DMS 273 (cell line): Measurements from ENCODE around the gene OGDH.
A peak's percentile ranks its signal among the peaks of the same experiment; 100 is the strongest.

ENCODE experiments used
- DNase-seq: peaks from one replicate; lab custom pipeline; 2025; ENCODE audit not compliant: unreplicated experiment; lab: John Stamatoyannopoulos, UW

The OGDH gene

DNA sequence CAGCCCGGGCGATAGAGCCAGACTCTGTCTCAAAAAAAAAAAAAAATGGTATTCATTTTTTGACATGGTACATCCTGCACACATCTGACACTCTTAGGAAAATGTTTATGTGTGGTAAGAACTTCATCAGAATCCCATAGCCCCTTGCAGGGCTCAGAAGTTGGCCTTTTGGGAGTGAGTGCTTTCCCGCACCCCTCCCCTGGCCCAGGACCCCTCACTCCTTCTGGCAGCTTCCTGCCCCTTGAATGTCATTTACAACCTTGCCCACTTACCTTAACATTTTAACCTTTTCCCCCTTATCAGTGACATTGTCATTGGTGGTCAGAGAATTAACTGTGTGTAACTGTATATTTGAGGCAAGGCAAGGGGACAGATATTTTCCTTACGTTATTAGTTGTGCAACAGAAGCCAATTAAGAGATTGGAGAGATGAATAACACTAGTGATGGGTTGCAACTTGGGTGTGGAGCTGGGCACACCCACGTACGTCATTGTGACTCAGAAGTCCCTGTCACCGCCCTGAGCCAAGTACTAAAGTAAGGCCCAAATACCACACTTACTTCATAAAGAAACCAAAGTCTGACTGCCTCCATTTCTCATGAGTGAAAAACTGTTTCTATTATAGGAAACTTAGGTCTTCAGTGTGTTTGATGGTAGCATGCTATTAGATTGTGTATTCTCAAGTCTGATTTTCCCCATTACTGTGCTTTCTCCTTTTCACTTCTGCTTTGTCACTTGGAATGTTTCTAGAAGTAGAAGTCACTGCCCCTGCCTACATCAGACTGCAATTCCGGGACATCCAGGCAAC is 31.6 kb downstream of the OGDH start:
- no peak for DNase-seq

DNA sequence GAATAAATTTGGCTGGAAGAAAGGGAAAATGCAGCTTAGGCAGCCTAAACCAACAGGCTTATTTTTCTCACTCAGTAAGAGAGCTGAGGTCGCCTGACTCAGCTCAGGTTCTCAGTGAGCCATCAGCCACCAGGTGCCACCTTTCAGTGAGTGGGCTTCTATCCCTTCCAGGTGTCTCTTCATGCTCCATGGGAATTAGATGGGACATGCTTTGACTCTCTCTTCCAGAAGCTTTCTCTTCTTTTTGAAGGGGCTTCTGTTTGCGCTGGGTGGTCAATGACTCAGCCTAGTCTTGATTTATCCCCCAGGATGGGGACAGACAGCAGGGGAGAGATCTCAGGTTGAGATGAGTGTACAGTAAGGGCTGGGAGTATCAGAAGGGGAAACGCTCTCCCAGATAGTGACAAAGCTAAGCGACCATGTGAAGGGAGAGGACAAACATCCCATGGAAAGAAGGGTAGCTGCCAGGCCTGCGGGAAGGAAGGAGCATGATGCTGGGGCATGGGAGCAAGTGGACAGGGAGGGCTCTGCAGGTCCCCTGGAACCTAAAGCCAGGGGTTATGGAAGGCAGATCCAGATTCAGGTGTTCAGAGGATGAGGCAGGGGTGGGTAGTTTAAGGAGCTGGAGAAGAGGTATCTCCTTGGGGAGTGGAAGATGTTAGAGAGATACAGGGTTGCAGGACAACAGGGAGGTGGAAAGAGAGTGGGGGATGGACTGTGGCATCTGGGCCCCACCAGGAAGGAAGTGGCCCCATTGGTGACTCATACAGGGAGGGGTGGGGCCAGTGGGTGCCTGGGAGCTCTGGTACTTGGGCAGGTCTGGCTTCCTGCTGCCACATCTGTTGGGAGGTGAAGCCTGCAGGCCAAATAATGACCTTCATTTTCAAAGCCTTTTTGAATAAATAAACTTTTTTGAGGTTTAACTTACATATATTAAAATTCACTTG is 32.5 kb downstream of the OGDH start:
- peak; percentile 81 for DNase-seq

DNA sequence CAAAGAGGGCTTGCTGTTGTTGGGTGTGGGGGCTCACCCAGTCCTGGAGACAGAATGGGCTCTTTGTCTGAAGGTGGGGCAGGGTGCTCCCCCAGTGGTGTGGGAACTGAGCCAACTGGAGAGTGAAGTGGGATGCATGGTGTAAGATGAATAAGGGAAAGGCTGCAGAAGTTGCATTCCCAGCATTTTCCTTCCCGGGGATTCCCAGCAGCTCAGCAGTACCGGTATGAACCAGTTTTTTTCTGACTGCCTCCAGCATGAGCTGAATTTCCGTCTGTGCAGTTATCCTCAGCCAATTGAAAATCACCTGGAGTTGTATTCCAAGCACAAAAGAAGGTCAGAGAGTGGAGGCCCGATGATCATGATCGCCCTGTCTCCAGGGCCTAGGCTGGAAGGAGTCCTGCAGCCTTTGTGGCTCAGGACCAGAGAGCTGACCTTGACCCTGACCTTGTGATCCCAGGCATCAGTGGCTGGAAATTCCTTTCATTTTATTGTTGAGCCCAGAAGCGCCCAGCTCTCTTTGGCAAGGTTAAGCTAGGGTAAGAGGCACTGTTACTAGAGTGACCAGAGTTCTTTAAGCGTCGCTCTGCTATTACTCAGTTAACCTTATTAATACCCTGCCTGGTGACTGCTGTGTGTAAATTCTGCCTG is 33.4 kb downstream of the OGDH start:
- DNase-seq = peak; percentile 55

DNA sequence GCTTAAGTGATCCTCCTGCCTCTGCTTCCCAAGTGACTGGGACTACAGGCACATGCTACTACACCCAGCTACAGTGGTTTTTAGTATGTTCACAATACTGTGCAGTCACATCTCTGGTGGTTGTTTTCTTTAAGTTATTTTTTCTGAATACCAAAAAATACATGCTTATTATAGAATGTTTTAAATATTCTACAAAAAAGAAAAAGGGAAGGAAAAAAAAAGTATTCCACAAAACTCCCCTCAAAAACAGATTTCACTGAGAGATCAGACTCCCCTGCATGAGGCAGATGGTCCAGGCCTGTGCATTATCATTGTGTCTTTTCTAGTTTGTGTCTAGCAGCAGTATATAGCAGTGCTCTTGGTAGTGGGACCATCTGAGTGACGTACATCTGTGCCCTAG is 36.8 kb downstream of the OGDH start:
- DNase-seq = no peak

DNA sequence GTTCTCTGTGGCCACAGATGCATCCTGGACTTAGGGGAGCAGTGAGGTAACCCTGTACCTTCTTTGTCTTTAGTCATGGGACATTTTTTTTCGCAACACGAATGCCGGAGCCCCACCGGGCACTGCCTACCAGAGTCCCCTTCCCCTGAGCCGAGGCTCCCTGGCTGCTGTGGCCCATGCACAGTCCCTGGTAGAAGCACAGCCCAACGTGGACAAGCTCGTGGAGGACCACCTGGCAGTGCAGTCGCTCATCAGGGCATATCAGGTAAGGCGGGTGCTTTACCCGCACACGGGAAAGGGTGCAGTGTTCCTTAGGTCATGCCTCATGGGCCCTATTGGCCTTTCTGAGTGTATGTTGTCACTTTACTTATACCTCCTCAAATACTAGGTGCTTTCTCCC is 38.8 kb downstream of the OGDH start:
- no peak for DNase-seq

DNA sequence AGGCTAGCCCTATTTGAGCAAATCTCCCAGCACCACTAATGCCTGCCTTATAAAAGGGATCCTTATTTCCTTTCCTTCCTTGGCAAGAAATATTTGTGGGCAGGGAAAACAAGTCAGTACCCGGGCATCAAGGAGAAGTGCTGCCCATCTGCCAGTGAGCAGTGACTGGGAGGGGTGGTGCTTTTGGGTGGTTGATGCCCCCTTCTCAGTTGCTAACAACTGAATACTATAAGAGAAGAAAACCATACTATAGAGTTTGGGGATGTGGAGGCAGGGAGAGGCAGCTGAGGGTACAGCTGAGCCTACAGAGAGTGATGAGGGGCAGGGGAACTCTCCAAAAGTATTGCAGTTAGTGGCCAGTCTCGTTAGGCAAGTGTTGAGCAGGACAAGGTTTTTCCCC is 39.3 kb downstream of the OGDH start:
- DNase-seq = no peak

DNA sequence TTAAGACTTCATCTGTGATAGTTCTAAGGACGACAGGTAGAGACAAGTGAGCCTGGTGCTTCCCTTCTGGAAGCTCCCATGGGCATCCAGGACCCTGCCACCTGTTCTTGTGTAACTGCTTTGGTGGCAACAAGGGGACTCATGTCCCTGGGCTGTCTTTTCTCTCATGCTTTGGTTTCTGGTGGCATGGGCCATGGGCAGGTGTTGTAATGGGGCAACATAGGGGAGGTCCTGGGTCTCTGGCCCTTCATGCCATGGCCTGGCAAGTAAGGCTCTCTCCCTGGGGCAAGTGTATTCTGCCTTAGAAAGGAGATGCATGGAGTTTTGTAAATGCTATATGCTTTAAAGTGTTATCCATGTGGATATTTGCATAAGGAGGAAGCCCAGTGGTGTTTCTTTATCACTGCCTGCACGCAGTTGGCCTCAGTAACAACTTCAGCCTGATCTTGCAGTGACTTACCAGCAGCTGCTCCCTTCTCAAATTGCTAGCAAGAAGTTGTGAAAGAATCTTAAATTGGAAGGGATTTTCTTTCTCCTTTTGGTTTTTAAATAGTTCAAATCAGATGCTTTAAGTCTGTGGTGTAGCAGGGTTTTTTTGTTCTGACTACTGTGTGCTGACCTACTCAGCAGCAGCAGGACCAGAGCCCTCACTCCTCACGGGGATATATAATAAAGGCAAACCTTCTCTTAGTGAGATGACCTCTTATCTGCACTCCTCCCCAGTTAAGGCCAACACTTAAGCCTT is 39.9 kb downstream of the OGDH start:
- no peak for DNase-seq

DNA sequence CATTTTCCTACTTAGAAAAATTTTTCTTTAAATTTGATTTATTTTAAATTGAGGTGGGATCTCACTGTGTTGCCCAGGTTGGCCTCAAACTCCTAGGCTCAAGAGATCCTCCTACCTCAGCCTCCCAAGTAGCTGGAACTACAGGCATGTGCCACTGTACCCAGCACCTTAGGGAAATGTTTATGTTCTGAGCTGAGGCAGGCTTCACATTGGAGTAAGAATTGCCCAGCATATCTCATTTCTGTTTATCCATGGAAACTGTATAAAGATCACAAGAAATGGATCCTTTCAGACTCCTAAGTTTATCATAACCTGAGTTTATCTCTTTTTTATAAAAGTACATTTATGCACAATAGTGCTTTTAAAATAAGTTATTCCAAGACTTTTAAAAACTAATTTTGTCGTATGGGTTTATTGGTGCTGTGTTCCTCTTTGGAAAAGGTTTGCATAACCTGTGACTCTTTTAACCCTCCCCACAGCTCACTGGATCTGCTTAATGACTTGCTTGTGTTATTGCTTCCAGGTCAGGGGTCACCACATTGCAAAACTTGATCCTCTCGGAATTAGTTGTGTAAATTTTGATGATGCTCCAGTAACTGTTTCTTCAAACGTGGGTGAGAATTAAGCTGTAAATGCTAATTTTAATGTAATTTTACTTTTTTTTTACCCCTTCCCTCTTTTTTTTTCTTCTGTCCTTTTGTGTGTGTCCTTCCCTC is 40.7 kb downstream of the OGDH start:
- no peak for DNase-seq

DNA sequence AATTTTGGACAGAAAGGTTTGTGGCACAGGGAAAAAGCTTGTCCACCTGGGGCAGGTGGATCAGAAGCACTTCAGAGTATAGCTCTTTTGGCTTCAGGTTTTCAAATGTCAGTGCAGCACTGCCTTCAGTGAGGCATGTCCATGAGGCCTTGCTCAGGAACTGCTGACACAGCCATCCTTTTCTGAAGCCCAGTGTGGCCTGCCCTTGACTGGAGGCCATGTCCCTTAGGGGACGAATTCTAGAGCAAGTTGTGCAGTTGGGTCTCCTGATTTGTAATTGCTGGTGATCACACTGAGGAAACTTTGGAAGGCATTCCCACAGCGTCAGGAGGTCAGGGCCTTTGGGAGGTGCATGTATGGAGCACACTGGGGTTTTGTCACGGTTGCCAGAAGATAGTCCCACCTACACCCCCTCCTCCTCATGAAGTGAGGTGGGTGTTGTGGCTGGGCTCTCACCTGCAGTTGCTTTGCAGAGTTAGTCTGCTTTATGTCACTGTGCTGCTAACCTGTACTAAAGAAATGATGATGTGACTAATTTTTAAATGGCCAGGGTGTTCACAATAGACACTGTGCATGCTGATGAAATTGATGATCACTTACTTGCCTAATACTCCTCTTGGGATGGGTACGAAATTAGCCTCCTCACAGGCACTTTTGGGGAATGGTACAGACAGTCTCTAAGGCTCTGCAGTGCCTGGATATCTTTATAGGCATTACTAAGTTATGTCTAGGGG is 41.7 kb downstream of the OGDH start:
- DNase-seq = no peak

DNA sequence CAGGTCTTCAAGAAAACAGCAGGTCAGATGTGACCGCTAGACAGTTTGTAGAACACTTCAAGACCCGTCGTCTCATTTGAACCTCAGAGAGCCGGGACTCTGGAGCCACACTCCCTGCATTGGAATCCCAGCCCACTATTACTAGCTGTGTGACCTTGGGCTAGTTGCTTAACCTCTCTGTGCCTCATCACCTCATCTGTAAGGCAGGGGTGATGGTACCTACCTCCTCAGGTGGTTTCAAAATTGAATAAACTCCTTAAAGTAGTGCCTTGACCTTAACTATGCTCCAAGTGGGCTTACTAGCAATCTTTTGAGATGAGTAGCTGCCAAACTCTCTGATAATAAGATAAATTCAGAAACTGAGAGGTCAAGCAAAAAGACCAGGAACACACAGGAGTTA is 43.8 kb downstream of the OGDH start:
- no peak for DNase-seq

DNA sequence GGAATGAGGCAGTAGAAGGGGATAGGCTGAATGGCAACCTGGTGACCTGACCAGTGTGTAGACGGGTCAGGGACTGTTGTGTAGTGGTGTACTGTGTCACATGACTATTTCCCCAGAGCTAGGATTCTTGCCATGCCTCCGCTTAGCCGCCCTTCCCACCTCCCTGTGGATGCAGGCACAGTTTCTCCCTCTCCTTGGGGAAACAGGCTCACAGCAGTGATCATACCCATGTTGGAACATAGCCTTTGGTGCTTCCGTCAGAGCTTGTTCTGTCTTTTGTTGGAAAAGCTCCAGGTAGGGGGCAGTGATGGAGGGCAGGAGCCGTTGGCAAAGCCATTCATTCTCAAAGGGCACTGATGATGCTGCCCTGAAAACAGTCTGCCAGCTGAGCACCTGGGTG is 44.3 kb downstream of the OGDH start:
- DNase-seq = no peak

DNA sequence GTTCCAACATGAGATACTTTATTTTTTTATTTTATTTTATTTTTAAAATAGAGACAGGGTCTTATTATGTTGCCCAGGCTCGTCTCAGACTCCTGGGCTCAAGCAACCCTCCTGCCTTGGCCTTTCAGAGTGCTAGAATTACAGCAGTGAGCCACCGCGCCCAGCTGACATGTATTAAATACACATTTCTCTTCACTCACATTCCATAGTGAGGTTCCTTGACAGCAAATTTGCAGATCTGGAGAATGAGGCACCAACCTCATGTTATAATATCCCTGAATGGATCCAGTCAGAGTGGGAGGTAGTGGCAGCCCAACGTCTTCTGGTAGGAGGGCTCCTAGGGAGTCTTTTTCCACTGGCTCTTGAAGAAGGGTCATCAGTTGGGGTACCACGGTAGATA is 46.1 kb downstream of the OGDH start:
- DNase-seq = no peak

DNA sequence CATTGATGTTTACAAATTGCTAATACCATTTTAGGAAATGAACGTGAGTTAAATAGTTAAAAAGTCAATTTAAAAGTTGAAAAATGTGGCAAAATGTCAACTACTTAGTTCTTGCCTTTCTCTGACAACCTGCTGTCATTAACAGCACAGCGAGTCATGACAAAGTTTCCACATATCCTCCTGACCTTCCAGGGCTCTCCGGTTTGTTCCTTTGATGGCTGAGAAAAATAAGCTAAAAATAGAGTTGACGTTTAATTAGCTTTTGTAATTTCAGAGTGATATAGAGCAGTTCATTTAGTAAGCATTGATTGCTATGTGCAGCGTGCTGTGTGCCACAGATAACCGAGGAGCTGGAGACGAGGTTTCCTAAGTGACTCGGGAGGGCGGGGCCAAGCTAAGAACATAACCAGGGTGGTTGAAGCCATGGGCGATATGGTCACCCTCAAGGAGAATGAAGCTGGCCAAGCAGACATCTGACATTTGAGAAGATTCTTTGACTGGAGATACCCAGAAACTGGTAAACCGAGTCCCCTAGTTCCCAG is 47.9 kb downstream of the OGDH start:
- no peak for DNase-seq

DNA sequence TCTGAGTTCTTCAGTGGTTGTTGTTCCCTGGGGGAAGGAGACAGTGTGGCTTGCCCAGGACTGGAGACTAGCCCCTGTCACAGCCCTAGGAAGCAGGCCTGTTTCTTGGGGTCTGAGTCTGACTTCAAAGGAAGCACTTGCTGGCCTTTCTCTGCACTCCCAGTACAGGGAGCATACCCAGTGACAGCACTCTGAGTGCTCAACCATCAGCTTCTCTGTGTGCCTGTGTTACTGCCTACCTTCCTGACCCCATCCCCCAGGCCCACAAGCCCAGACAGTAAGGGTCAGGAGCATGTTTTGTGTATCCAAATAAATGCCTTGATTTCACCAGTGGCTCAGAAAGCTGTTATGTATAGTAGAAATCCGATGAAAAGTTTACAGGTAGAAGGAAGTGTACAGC is 48.9 kb downstream of the OGDH start:
- DNase-seq = no peak

DNA sequence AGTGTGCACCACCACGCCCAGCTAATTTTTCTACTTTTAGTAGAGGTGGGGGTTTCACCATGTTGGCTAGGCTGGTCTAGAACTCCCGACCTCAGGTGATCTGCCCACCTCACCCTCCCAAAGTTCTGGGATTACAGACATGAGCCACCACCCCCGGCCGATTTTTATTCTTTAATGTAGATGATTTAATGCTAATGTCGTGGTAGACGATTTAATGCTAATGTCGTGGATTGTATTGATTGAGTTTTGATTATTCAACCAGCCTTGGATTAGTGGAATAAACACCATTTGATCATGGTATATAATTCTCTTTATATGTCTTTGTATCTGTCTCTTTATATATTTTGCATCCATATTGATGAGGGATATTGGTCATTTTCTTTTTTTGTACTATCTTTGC is 52.6 kb downstream of the OGDH start:
- no peak for DNase-seq

DNA sequence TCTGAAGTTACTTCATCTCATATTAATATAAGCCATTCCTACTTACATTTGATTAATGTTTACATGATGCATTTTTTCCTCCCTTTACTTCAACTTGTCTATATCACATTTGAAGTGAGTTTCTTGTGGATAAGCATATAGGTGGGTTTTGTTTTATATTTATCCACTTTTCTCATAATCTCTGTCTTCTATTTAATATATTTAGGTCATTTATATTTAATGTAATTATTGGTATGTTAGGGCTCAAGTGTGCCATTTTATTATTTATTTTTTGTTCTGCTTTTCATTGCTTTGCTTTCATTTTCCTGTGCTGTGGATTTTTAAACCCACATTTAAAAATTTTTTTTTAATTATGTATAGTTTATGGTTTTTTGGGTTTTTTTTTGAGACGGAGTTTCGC is 54.8 kb downstream of the OGDH start:
- no peak for DNase-seq

DNA sequence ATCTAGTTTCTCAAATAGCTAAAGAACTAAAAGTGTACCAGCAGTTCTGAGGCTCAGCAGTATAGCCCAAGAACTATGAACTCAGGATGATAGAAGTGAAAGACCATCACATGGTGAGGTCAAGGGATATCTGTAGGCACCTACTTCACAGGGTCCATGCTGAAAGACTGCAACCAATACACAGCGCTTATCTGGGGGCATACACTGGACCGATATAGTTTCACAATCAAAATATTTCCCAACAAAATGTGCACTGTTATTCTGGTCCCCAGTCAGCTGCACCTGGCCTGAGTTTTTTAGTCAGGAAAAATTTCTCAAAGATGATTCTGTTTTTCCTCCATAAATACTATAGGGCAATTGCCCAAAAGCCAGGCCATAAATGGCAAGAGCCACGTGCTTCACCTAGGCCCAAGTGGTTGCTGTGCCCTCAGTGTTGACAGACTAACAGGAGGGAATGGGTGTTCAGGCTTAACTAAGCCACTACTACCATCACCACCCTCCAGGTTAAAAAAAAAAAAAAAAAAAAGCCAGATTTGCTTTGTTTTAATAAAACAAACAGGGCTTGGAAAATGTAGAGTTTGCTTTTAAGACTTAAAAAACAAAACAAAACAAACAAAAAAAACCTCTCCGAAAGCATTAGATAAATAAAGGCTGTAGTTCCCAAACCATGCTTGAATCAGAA is 58.5 kb downstream of the OGDH start:
- no peak for DNase-seq

DNA sequence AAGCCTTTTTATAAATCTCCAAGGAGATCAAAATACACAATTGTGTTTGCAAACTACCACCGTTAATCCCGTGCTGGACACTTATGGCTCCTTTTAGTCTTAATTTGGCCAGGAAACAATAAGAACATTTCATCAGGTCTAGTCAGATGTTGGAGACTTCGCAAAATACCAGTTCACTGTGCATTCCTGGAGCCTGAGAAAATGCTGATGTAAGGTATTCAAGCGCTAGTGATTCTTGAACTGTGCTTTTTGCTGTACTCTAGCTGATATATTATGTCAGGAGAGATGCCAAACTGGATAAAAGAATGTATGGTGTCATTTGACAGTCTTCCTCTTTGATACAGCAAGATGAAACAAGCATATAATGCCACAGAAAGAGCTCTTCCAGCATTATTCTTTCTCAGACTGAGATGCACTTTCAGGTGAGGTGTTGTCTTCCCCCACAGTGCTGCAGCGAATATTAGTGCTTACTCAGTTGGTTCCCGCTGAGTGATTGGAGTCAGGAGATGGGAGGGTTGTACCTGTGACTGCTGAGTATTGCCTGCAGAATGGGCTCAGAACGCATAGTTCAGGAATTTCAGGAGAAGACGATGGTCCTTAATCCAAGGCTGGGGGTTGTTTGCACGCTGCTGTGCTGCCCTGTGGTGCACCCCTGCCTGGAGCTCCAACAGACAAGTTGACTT is 59.2 kb downstream of the OGDH start:
- DNase-seq = no peak
